Tibial artery (tissue), 4 donors: ENCODE measurements around the gene COPS9.

Source experiments
- DNase-seq, 2 donors: peaks; one replicate each; pipeline ENCODE4 v3.0.0-alpha.2; 2019
- H3K27ac ChIP-seq, 2 donors: fragments of 200-600 bp; sonication (generic) in 1 of 2; 1 replicate in 1 of 2; 2 replicates in 1 of 2; pipeline ENCODE4 v1.5.1; 2018 to 2019; ENCODE audit warnings: mild to moderate bottlenecking in 1 of 2
- H3K27me3 ChIP-seq, 2 donors: fragments of 200-600 bp; sonication (generic) in 1 of 2; one replicate each; pipeline versions ENCODE4 v1.5.1 to v1.6.0; 2016 to 2019
- H3K36me3 ChIP-seq, 3 donors: fragments of 200-600 bp; sonication (generic) in 2 of 3; one replicate each; pipeline ENCODE4 v1.5.1; 2016 to 2019; ENCODE audit warnings: mild to moderate bottlenecking in 2 of 3
- H3K4me1 ChIP-seq, 4 donors: fragments of 200-600 bp; sonication (generic) in 2 of 4; 1 replicate in 3 of 4; 2 replicates in 1 of 4; pipeline ENCODE4 v1.5.1; 2016 to 2019
- H3K4me3 ChIP-seq, 2 donors: fragments of 200-600 bp; sonication (generic) in 1 of 2; 1 replicate in 1 of 2; 2 replicates in 1 of 2; pipeline ENCODE4 v1.5.1; 2018 to 2019; ENCODE audit warnings: mild to moderate bottlenecking in 2 of 2
- H3K9me3 ChIP-seq, 3 donors: fragments of 200-600 bp; sonication (generic) in 1 of 3; one replicate each; pipeline ENCODE4 v1.5.1; 2016 to 2019
- CTCF ChIP-seq, 2 experiments: fragments of 200-600 bp in 1 of 2; fragments of 450-650 bp in 1 of 2; IDR thresholded peaks; one replicate each; pipeline ENCODE4 v1.5.1; 2017 to 2019; ENCODE audit warnings: antibody characterized with exemption in 2 of 2, mild to moderate bottlenecking in 1 of 2, moderate library complexity in 1 of 2
- intact Hi-C: fragments of 100-400 bp; cut with DNase I; formaldehyde crosslinking; loops from one replicate; pipeline ENCODE4 v1.15.0; 2023; ENCODE audit warnings: low total_unique reads

The COPS9 gene

GRCh38 chr2:240139666-240140393 lies 3.7 kb upstream of the COPS9 start:
- no peak for TF ChIP-seq CTCF (IDR thresholded peaks at IDR 0.05)
- H3K27ac ChIP-seq, result no peak overlapping the region
- H3K4me3 ChIP-seq, result no peak overlapping the region
- H3K27me3 ChIP-seq, result peaks cover 0 to 28% of the 10 kb centered on the region in 2 donors
- intact Hi-C loops, result no loop called here
- peaks cover 0 to 20% (median 12%) of the 10 kb centered on the region in 4 donors for H3K4me1 ChIP-seq
- H3K36me3 ChIP-seq, result no peaks in the 10 kb centered on the region
- peak; percentile 6 to 60 for DNase-seq
- H3K9me3 ChIP-seq, result no peaks in the 10 kb centered on the region

- DNase-seq, result peak; percentile 13 to 51
Measured at GRCh38 chr2:240139011-240139441, 2.9 kb upstream of the COPS9 start.

GRCh38 chr2:240138254-240138984 lies 2.3 kb upstream of the COPS9 start:
- Histone ChIP-seq H3K36me3 (peaks cover 3 to 5% (median 3%) of the 10 kb centered on the region in 3 donors), H3K4me3 (no peak overlapping the region), H3K27me3 (peaks cover 0 to 15% of the 10 kb centered on the region in 2 donors), H3K4me1 (peaks cover 0 to 22% (median 12%) of the 10 kb centered on the region in 4 donors), H3K27ac (no peak overlapping the region), H3K9me3 (no peaks in the 10 kb centered on the region)
- peak; percentile 14 to 34 for DNase-seq
- intact Hi-C loops, result no loop called here
- no peak for TF ChIP-seq CTCF (IDR thresholded peaks at IDR 0.05)

More at GRCh38 chr2:240139011-240139441, 2.9 kb upstream of the COPS9 start:
- Histone ChIP-seq H3K4me3 (no peak overlapping the region), H3K4me1 (peaks cover 0 to 28% (median 14%) of the 10 kb centered on the region in 4 donors), H3K9me3 (no peaks in the 10 kb centered on the region), H3K27me3 (peaks cover 0 to 19% of the 10 kb centered on the region in 2 donors), H3K27ac (no peak overlapping the region), H3K36me3 (no peaks in the 10 kb centered on the region)
- no peak for TF ChIP-seq CTCF (IDR thresholded peaks at IDR 0.05)
- intact Hi-C loops, result no loop called here

- Histone ChIP-seq H3K27ac (no peak overlapping the region), H3K4me3 (no peak overlapping the region), H3K4me1 (peaks cover 0 to 21% (median 12%) of the 10 kb centered on the region in 4 donors), H3K36me3 (peaks cover 10 to 12% (median 10%) of the 10 kb centered on the region in 3 donors), H3K9me3 (no peaks in the 10 kb centered on the region), H3K27me3 (peaks cover 0 to 8% of the 10 kb centered on the region in 2 donors)
- peak; percentile 16 to 56 for DNase-seq
- no peak for TF ChIP-seq CTCF (IDR thresholded peaks at IDR 0.05)
- intact Hi-C loops, result no loop called here
Measured at GRCh38 chr2:240137596-240138253, 1.6 kb upstream of the COPS9 start.

GRCh38 chr2:240136671-240137292 lies 677 bp upstream of the COPS9 start:
- intact Hi-C loops, result no loop called here
- peak in 1 of 2 donors; percentile 16 for DNase-seq
- Histone ChIP-seq H3K27me3 (peaks cover 0 to 3% of the 10 kb centered on the region in 2 donors), H3K4me3 (peak overlapping the region; percentile 67 to 87), H3K4me1 (peaks cover 0 to 21% (median 12%) of the 10 kb centered on the region in 4 donors), H3K36me3 (peaks cover 19 to 21% (median 19%) of the 10 kb centered on the region in 3 donors), H3K9me3 (no peaks in the 10 kb centered on the region), H3K27ac (peak overlapping the region; percentile 57 to 76)
- TF ChIP-seq CTCF (IDR thresholded peaks at IDR 0.05), result no peak
